ENCODE data around the gene DOCK1. TPM values are rescaled to one million over a fixed set of nuclear protein-coding genes. Genes with fewer than 3 reads are reported as not detected.

DOCK1 gene
- total and polyA plus RNA-seq, 7 experiments from 2014 or later, result 0.11 to 1.2 (median 0.34) TPM; not detected in 2

- H3K27ac Mint-ChIP-seq, result no peak overlapping the region
- intact Hi-C loops (cut with micrococcal nuclease), result no loop called here
- ChIA-PET CTCF (no interaction called here), POLR2A (no interaction called here)
- Histone ChIP-seq H3K4me3 (ENCODE audit: low read length) (no peak overlapping the region), H3K4me1 (ENCODE audit: control insufficient read depth in 2 of 2, insufficient read depth in 2 of 2, low read length in 2 of 2) (no peaks in the 10 kb centered on the region), H3K36me3 (ENCODE audit: control insufficient read depth in 2 of 3, insufficient read depth in 3 of 3, low read length in 3 of 3) (no peaks in the 10 kb centered on the region), H3K27ac (ENCODE audit: low read depth, low read length) (no peak overlapping the region), H3K27me3 (ENCODE audit: control insufficient read depth in 2 of 2, insufficient read depth in 2 of 2, low read length in 2 of 2) (no peaks in the 10 kb centered on the region), H3K9me3 (ENCODE audit: control insufficient read depth in 2 of 3, low read length in 3 of 3) (no peaks in the 10 kb centered on the region)
- no peaks in the 10 kb centered on the region for H3K4me1 Mint-ChIP-seq
- DNase-seq (no peak), ATAC-seq (no peak)
- peaks cover 0 to 3% (median 0%) of the 10 kb centered on the region in 11 donors for H3K9me3 Mint-ChIP-seq
- H3K27me3 Mint-ChIP-seq, result peaks cover 0 to 6% (median 0%) of the 10 kb centered on the region in 5 donors
- no peaks in the 10 kb centered on the region for H3K36me3 Mint-ChIP-seq
- no peak overlapping the region for H3K4me3 Mint-ChIP-seq
Measured at GRCh38 chr10:127434006-127434405, 528.8 kb downstream of the DOCK1 start.

DNA sequence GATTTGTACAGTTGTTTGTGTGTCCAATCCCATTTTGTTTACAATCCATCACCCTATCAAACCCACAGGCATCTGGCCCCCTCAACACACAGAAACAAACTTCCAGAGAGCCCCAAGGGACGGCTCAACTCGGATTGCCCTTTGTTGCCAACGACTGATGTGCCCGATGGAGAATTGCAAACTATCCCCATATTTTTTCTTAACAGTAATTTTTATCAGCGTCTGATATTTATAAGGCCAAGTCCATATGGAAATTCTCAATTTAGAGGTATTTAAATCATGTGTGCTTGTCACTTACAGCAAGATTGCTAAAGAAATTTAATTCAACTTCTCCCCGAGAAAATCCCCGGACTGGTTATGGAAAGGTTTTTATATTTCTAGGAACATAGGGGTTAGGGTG is 530.0 kb downstream of the DOCK1 start:
- peaks cover 0 to 3% (median 0%) of the 10 kb centered on the region in 11 donors for H3K9me3 Mint-ChIP-seq
- Histone ChIP-seq H3K9me3 (ENCODE audit: control insufficient read depth in 2 of 3, low read length in 3 of 3) (no peaks in the 10 kb centered on the region), H3K36me3 (ENCODE audit: control insufficient read depth in 2 of 3, insufficient read depth in 3 of 3, low read length in 3 of 3) (no peaks in the 10 kb centered on the region), H3K27ac (ENCODE audit: low read depth, low read length) (no peak overlapping the region), H3K4me1 (ENCODE audit: control insufficient read depth in 2 of 2, insufficient read depth in 2 of 2, low read length in 2 of 2) (no peaks in the 10 kb centered on the region), H3K27me3 (ENCODE audit: control insufficient read depth in 2 of 2, insufficient read depth in 2 of 2, low read length in 2 of 2) (no peaks in the 10 kb centered on the region), H3K4me3 (ENCODE audit: low read length) (no peak overlapping the region)
- intact Hi-C loops (cut with micrococcal nuclease), result no loop called here
- no peak overlapping the region for H3K27ac Mint-ChIP-seq
- CTCF ChIA-PET, result no interaction called here
- ATAC-seq (no peak), DNase-seq (no peak)
- H3K4me1 Mint-ChIP-seq, result no peaks in the 10 kb centered on the region
- H3K36me3 Mint-ChIP-seq, result no peaks in the 10 kb centered on the region
- peaks cover 0 to 6% (median 0%) of the 10 kb centered on the region in 5 donors for H3K27me3 Mint-ChIP-seq
- POLR2A ChIA-PET, result no interaction called here
- H3K4me3 Mint-ChIP-seq, result no peak overlapping the region

GRCh38 chr10:127440371-127440770 is 535.1 kb downstream of the DOCK1 start:
- H3K27ac ChIP-seq (ENCODE audit: low read depth, low read length), result no peak overlapping the region
- ChIA-PET POLR2A (no interaction called here), CTCF (no interaction called here)
- Mint-ChIP-seq H3K9me3 (peaks cover 0 to 1% (median 0%) of the 10 kb centered on the region in 11 donors), H3K27ac (no peak overlapping the region), H3K4me3 (no peak overlapping the region), H3K27me3 (peaks cover 0 to 14% (median 0%) of the 10 kb centered on the region in 5 donors), H3K36me3 (no peaks in the 10 kb centered on the region), H3K4me1 (no peaks in the 10 kb centered on the region)
- intact Hi-C loops (cut with micrococcal nuclease), result no loop called here
- no peaks in the 10 kb centered on the region for H3K36me3 ChIP-seq (ENCODE audit: control insufficient read depth in 2 of 3, insufficient read depth in 3 of 3, low read length in 3 of 3)
- no peaks in the 10 kb centered on the region for H3K4me1 ChIP-seq (ENCODE audit: control insufficient read depth in 2 of 2, insufficient read depth in 2 of 2, low read length in 2 of 2)
- H3K4me3 ChIP-seq (ENCODE audit: low read length), result no peak overlapping the region
- no peaks in the 10 kb centered on the region for H3K9me3 ChIP-seq (ENCODE audit: control insufficient read depth in 2 of 3, low read length in 3 of 3)
- H3K27me3 ChIP-seq (ENCODE audit: control insufficient read depth in 2 of 2, insufficient read depth in 2 of 2, low read length in 2 of 2), result no peaks in the 10 kb centered on the region
- ATAC-seq, result no peak
- DNase-seq, result no peak

- Histone ChIP-seq H3K9me3 (ENCODE audit: control insufficient read depth in 2 of 3, low read length in 3 of 3) (no peaks in the 10 kb centered on the region), H3K36me3 (ENCODE audit: control insufficient read depth in 2 of 3, insufficient read depth in 3 of 3, low read length in 3 of 3) (no peaks in the 10 kb centered on the region), H3K4me1 (ENCODE audit: control insufficient read depth in 2 of 2, insufficient read depth in 2 of 2, low read length in 2 of 2) (no peaks in the 10 kb centered on the region), H3K27me3 (ENCODE audit: control insufficient read depth in 2 of 2, insufficient read depth in 2 of 2, low read length in 2 of 2) (no peaks in the 10 kb centered on the region), H3K4me3 (ENCODE audit: low read length) (no peak overlapping the region), H3K27ac (ENCODE audit: low read depth, low read length) (no peak overlapping the region)
- ChIA-PET POLR2A (no interaction called here), CTCF (no interaction called here)
- no peak for ATAC-seq
- intact Hi-C loops (cut with micrococcal nuclease), result no loop called here
- H3K27ac Mint-ChIP-seq, result no peak overlapping the region
- DNase-seq, result no peak
- no peaks in the 10 kb centered on the region for H3K4me1 Mint-ChIP-seq
- H3K27me3 Mint-ChIP-seq, result peaks cover 0 to 14% (median 0%) of the 10 kb centered on the region in 5 donors
- no peak overlapping the region for H3K4me3 Mint-ChIP-seq
- peaks cover 0 to 1% (median 0%) of the 10 kb centered on the region in 11 donors for H3K9me3 Mint-ChIP-seq
- no peaks in the 10 kb centered on the region for H3K36me3 Mint-ChIP-seq
Measured at GRCh38 chr10:127441350-127442219, 536.4 kb downstream of the DOCK1 start.

DNA sequence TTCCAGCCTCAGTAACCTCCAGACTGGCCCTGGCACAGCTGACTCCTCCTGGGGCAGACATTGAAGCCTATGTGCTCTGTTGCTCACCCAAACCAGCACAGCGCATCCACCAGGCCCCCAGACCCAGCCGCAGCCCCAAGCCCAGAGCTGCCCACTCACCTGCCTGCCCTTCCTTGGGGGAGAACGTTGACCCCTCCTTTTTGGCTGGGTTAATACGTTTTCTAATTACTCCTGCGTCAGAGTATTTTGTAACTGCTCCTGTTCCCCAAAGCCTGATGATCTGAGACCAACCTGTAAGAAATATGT is 536.9 kb downstream of the DOCK1 start:
- no peaks in the 10 kb centered on the region for H3K9me3 ChIP-seq (ENCODE audit: control insufficient read depth in 2 of 3, low read length in 3 of 3)

GRCh38 chr10:127444155-127444554 is 538.9 kb downstream of the DOCK1 start:
- Mint-ChIP-seq H3K27me3 (peaks cover 0 to 14% (median 0%) of the 10 kb centered on the region in 5 donors), H3K4me1 (no peaks in the 10 kb centered on the region), H3K36me3 (no peaks in the 10 kb centered on the region), H3K9me3 (peaks cover 0 to 1% (median 0%) of the 10 kb centered on the region in 11 donors), H3K4me3 (no peak overlapping the region), H3K27ac (no peak overlapping the region)
- Histone ChIP-seq H3K27ac (ENCODE audit: low read depth, low read length) (no peak overlapping the region), H3K36me3 (ENCODE audit: control insufficient read depth in 2 of 3, insufficient read depth in 3 of 3, low read length in 3 of 3) (no peaks in the 10 kb centered on the region), H3K9me3 (ENCODE audit: control insufficient read depth in 2 of 3, low read length in 3 of 3) (no peaks in the 10 kb centered on the region), H3K4me3 (ENCODE audit: low read length) (no peak overlapping the region), H3K27me3 (ENCODE audit: control insufficient read depth in 2 of 2, insufficient read depth in 2 of 2, low read length in 2 of 2) (no peaks in the 10 kb centered on the region), H3K4me1 (ENCODE audit: control insufficient read depth in 2 of 2, insufficient read depth in 2 of 2, low read length in 2 of 2) (no peaks in the 10 kb centered on the region)
- intact Hi-C loops (cut with micrococcal nuclease), result no loop called here
- DNase-seq (no peak), ATAC-seq (no peak)
- ChIA-PET CTCF (no interaction called here), POLR2A (no interaction called here)

More for the DNA sequence above, 536.9 kb downstream of the DOCK1 start:
- no peaks in the 10 kb centered on the region for H3K36me3 Mint-ChIP-seq
- no peaks in the 10 kb centered on the region for H3K4me1 ChIP-seq (ENCODE audit: control insufficient read depth in 2 of 2, insufficient read depth in 2 of 2, low read length in 2 of 2)
- intact Hi-C loops (cut with micrococcal nuclease), result no loop called here
- H3K27ac ChIP-seq (ENCODE audit: low read depth, low read length), result no peak overlapping the region
- no peak overlapping the region for H3K27ac Mint-ChIP-seq
- DNase-seq (no peak), ATAC-seq (no peak)
- no peaks in the 10 kb centered on the region for H3K4me1 Mint-ChIP-seq
- no peaks in the 10 kb centered on the region for H3K27me3 ChIP-seq (ENCODE audit: control insufficient read depth in 2 of 2, insufficient read depth in 2 of 2, low read length in 2 of 2)
- POLR2A ChIA-PET, result no interaction called here
- CTCF ChIA-PET, result no interaction called here
- peaks cover 0 to 14% (median 0%) of the 10 kb centered on the region in 5 donors for H3K27me3 Mint-ChIP-seq
- H3K4me3 Mint-ChIP-seq, result no peak overlapping the region
- no peaks in the 10 kb centered on the region for H3K36me3 ChIP-seq (ENCODE audit: control insufficient read depth in 2 of 3, insufficient read depth in 3 of 3, low read length in 3 of 3)
- peaks cover 0 to 1% (median 0%) of the 10 kb centered on the region in 11 donors for H3K9me3 Mint-ChIP-seq
- no peak overlapping the region for H3K4me3 ChIP-seq (ENCODE audit: low read length)

DNA sequence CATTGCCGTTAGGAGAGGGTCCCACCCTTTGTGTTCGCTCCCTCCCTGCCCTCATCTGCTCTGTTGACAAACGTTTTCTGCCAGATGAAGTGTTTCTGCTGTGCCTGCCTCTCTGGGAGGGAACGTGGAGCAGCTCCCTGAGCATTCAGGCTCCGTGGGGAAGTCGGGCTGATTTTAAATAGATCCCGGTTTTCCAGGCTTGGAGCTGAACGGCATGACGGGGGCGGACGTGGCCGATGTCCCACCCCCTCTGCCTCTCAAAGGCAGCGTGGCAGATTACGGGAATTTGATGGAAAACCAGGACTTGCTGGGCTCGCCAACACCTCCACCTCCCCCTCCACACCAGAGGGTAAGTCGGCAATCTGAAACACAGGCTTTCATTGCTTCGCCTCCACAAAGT is 542.0 kb downstream of the DOCK1 start:
- DNase-seq, result no peak
- Mint-ChIP-seq H3K4me1 (no peaks in the 10 kb centered on the region), H3K27ac (no peak overlapping the region), H3K4me3 (no peak overlapping the region), H3K36me3 (no peaks in the 10 kb centered on the region), H3K27me3 (peaks cover 0 to 14% (median 0%) of the 10 kb centered on the region in 5 donors), H3K9me3 (no peaks in the 10 kb centered on the region)
- Histone ChIP-seq H3K9me3 (ENCODE audit: control insufficient read depth in 2 of 3, low read length in 3 of 3) (no peaks in the 10 kb centered on the region), H3K4me1 (ENCODE audit: control insufficient read depth in 2 of 2, insufficient read depth in 2 of 2, low read length in 2 of 2) (no peaks in the 10 kb centered on the region), H3K27me3 (ENCODE audit: control insufficient read depth in 2 of 2, insufficient read depth in 2 of 2, low read length in 2 of 2) (no peaks in the 10 kb centered on the region), H3K4me3 (ENCODE audit: low read length) (no peak overlapping the region), H3K36me3 (ENCODE audit: control insufficient read depth in 2 of 3, insufficient read depth in 3 of 3, low read length in 3 of 3) (no peaks in the 10 kb centered on the region), H3K27ac (ENCODE audit: low read depth, low read length) (no peak overlapping the region)
- ChIA-PET POLR2A (no interaction called here), CTCF (no interaction called here)
- intact Hi-C loops (cut with micrococcal nuclease), result no loop called here
- ATAC-seq, result no peak
